H9 (cell line): ENCODE measurements around the gene EPAS1. TPM values are rescaled to one million over a fixed set of nuclear protein-coding genes. Genes with fewer than 3 reads are reported as not detected.

Experiments used
- DNase-seq: peaks from one replicate; pipeline ENCODE4 v3.0.0-alpha.2; 2017
- H2AFZ ChIP-seq: one replicate; pipeline ENCODE4 v1.6.1; 2013; ENCODE audit warnings: mild to moderate bottlenecking, low read length, control low read depth, moderate library complexity
- H2AK5ac ChIP-seq: 2 replicates; pipeline ENCODE4 v1.6.1; 2013; ENCODE audit warnings: low read length, control low read depth, mixed read lengths; ENCODE audit not compliant: insufficient read length
- H2BK120ac ChIP-seq: one replicate; pipeline ENCODE4 v1.6.1; 2013; ENCODE audit warnings: low read depth, mild to moderate bottlenecking, low read length, control low read depth, inconsistent platforms; ENCODE audit not compliant: poor library complexity, severe bottlenecking
- H2BK12ac ChIP-seq: 2 replicates; pipeline ENCODE4 v1.6.1; 2013; ENCODE audit warnings: low read length, control low read depth, mixed read lengths, low read depth; ENCODE audit not compliant: insufficient read length
- H2BK15ac ChIP-seq: 2 replicates; pipeline ENCODE4 v1.6.1; 2013; ENCODE audit warnings: low read depth, low read length, control low read depth
- H2BK20ac ChIP-seq: one replicate; pipeline ENCODE4 v1.6.1; 2013; ENCODE audit warnings: low read depth, mild to moderate bottlenecking, low read length, control low read depth, inconsistent platforms; ENCODE audit not compliant: poor library complexity, severe bottlenecking
- H2BK5ac ChIP-seq: 2 replicates; pipeline ENCODE4 v1.6.1; 2013; ENCODE audit warnings: low read length, control low read depth, mixed read lengths; ENCODE audit not compliant: insufficient read length
- H3K14ac ChIP-seq: 2 replicates; pipeline ENCODE4 v1.6.1; 2013; ENCODE audit warnings: low read length, control low read depth; ENCODE audit not compliant: insufficient read depth
- H3K18ac ChIP-seq: 2 replicates; pipeline ENCODE4 v1.6.1; 2013; ENCODE audit warnings: low read depth, mild to moderate bottlenecking, mixed read lengths, low read length, control low read depth; ENCODE audit not compliant: insufficient read length
- H3K23ac ChIP-seq: 2 replicates; pipeline ENCODE4 v1.6.1; 2013; ENCODE audit warnings: low read length, control low read depth, mixed read lengths, low read depth; ENCODE audit not compliant: insufficient read length
- H3K23me2 ChIP-seq: 2 replicates; pipeline ENCODE4 v1.6.1; 2013; ENCODE audit warnings: low read depth, mild to moderate bottlenecking, mixed read lengths, low read length, control low read depth; ENCODE audit not compliant: insufficient read length, poor library complexity, severe bottlenecking
- H3K27ac ChIP-seq: 2 replicates; pipeline ENCODE4 v1.5.1; 2013; ENCODE audit warnings: low read length, control low read depth, mixed read lengths, low read depth; ENCODE audit not compliant: insufficient read length
- H3K27me3 ChIP-seq: 2 replicates; pipeline ENCODE4 v1.6.1; 2013; ENCODE audit warnings: low read length, control low read depth, inconsistent platforms; ENCODE audit not compliant: insufficient read depth
- H3K4ac ChIP-seq: 2 replicates; pipeline ENCODE4 v1.6.1; 2013; ENCODE audit warnings: low read depth, mild to moderate bottlenecking, control low read depth, inconsistent platforms, low read length, moderate library complexity
- H3K4me1 ChIP-seq: 2 replicates; pipeline ENCODE4 v1.6.1; 2013; ENCODE audit warnings: low read length, control low read depth, inconsistent platforms; ENCODE audit not compliant: insufficient read depth
- H3K4me2 ChIP-seq: 2 replicates; pipeline ENCODE4 v1.6.1; 2013; ENCODE audit warnings: low read length, control low read depth, mixed read lengths; ENCODE audit not compliant: insufficient read length, insufficient read depth
- H3K56ac ChIP-seq: 2 replicates; pipeline ENCODE4 v1.6.1; 2013; ENCODE audit warnings: low read depth, mild to moderate bottlenecking, mixed read lengths, low read length, control low read depth; ENCODE audit not compliant: insufficient read length
- H3K79me1 ChIP-seq: 2 replicates; pipeline ENCODE4 v1.6.1; 2013; ENCODE audit warnings: low read depth, mild to moderate bottlenecking, moderate library complexity, low read length, control low read depth, inconsistent platforms; ENCODE audit not compliant: insufficient read depth, poor library complexity, severe bottlenecking
- H3K79me2 ChIP-seq: 2 replicates; pipeline ENCODE4 v1.6.1; 2013; ENCODE audit warnings: low read length, control low read depth, inconsistent platforms; ENCODE audit not compliant: insufficient read depth
- H3K9ac ChIP-seq: 2 replicates; pipeline ENCODE4 v1.6.1; 2013; ENCODE audit warnings: low read length, control low read depth, mixed read lengths; ENCODE audit not compliant: insufficient read length; ENCODE audit errors: extremely low read depth
- H3K9me3 ChIP-seq: one replicate; pipeline ENCODE4 v1.6.1; 2013; ENCODE audit warnings: low read depth, low read length, inconsistent platforms; ENCODE audit not compliant: control insufficient read depth
- H3T11ph ChIP-seq: one replicate; pipeline ENCODE4 v1.6.1; 2013; ENCODE audit warnings: mild to moderate bottlenecking, low read length, control low read depth, inconsistent platforms
- H4K20me1 ChIP-seq: one replicate; pipeline ENCODE4 v1.6.1; 2013; ENCODE audit not compliant: control insufficient read depth, insufficient read length, insufficient read depth
- H4K5ac ChIP-seq: 2 replicates; pipeline ENCODE4 v1.6.1; 2013; ENCODE audit warnings: low read depth, mild to moderate bottlenecking, mixed read lengths, low read length, control low read depth; ENCODE audit not compliant: insufficient read length
- H4K8ac ChIP-seq: replicated peaks from 2 replicates; pipeline ENCODE4 v1.6.1; 2013; ENCODE audit warnings: low read length, control low read depth, mixed read lengths, low read depth; ENCODE audit not compliant: insufficient read length
- H4K91ac ChIP-seq: 2 replicates; pipeline ENCODE4 v1.6.1; 2013; ENCODE audit warnings: low read depth, mild to moderate bottlenecking, moderate library complexity, mixed read lengths, low read length, control low read depth; ENCODE audit not compliant: insufficient read length
- H3K27ac Mint-ChIP-seq, 3 experiments: 2 replicates in 2 of 3; 3 replicates in 1 of 3; pipeline ENCODE4 v1.8.0; 2020 to 2021; ENCODE audit warnings: mixed read lengths in 3 of 3, mild to moderate bottlenecking in 1 of 3, moderate library complexity in 1 of 3
- H3K27me3 Mint-ChIP-seq: 2 replicates; pipeline ENCODE4 v1.8.0; 2021; ENCODE audit warnings: low read depth, mild to moderate bottlenecking, moderate library complexity, mixed read lengths
- H3K36me3 Mint-ChIP-seq, 3 experiments: 2 replicates in 2 of 3; 3 replicates in 1 of 3; pipeline ENCODE4 v1.8.0; 2020 to 2021; ENCODE audit warnings: low read depth in 3 of 3, mixed read lengths in 3 of 3; ENCODE audit not compliant: insufficient read depth in 1 of 3
- H3K4me1 Mint-ChIP-seq, 2 experiments: 2 replicates each; pipeline ENCODE4 v1.8.0; 2020; ENCODE audit warnings: mixed read lengths in 2 of 2
- H3K4me3 Mint-ChIP-seq, 2 experiments: 2 replicates in 1 of 2; 3 replicates in 1 of 2; pipeline ENCODE4 v1.8.0; 2020 to 2021; ENCODE audit warnings: mild to moderate bottlenecking in 2 of 2, mixed read lengths in 2 of 2, moderate library complexity in 1 of 2
- H3K9me3 Mint-ChIP-seq, 2 experiments: 2 replicates in 1 of 2; 3 replicates in 1 of 2; pipeline ENCODE4 v1.8.0; 2020; ENCODE audit warnings: mild to moderate bottlenecking in 2 of 2, mixed read lengths in 2 of 2, moderate library complexity in 1 of 2
- WGBS: extraction: QIAGEN DNeasy Blood & Tissue Kit; methylation state at CpG from one replicate; pipeline ENCODE4 v1.1.7; 2013; ENCODE audit warnings: missing lambda C conversion rate, low lambda C conversion rate, mixed read lengths; ENCODE audit not compliant: insufficient read length; ENCODE audit errors: extremely low coverage; 5-methylcytosine and 5-hydroxymethylcytosine counted together
- total RNA-seq: library from RNA; stranded (reverse); gene quantifications from 2 replicates; pipeline ENCODE4 v1.2.1, GENCODE V29; 2021
- TF ChIP-seq, protein P1 (sequence below): fragments of 200-600 bp; sonication (generic); conservative IDR thresholded peaks from 3 replicates; pipeline ENCODE4 v1.8.0; 2021; ENCODE audit warnings: antibody characterized with exemption, mild to moderate bottlenecking

EPAS1 gene
- total RNA-seq, 1 experiment from 2014 or later, result 1.1 TPM

DNA sequence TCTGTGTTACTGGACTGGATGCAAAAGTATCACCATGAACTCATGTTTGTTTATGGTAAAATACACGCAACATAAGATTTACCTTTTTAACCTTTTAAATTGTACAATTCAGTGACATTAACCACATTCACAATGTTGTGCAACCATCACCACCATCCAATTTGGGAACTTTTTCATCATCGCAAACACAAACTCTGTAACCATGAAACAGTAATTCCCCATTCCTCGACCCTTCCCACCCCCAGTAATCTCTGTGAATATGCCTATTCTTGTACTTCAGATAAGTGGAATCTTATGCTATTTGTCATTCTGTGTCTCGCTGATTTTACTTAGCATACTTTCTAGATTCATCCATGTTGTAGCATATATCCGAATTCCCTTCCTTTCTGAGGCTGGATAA, 31.1 kb upstream of the EPAS1 start:
- H2BK15ac ChIP-seq, result no peak overlapping the region
- H3K23ac ChIP-seq, result no peak overlapping the region
- no peak overlapping the region for H2AK5ac ChIP-seq
- WGBS, result no CpG with 5 or more reads among the region's 5 CpGs
- DNase-seq, result no peak
- H2BK120ac ChIP-seq, result no peak overlapping the region
- H3K56ac ChIP-seq, result no peak overlapping the region
- Mint-ChIP-seq H3K27me3 (peaks cover 6% of the 10 kb centered on the region), H3K36me3 (no peaks in the 10 kb centered on the region), H3K4me3 (no peak overlapping the region), H3K27ac (no peak overlapping the region), H3K4me1 (peaks cover 18% of the 10 kb centered on the region in 2 experiments), H3K9me3 (no peaks in the 10 kb centered on the region)
- H4K91ac ChIP-seq, result no peak overlapping the region
- H4K8ac ChIP-seq, result no peak overlapping the region
- H3K18ac ChIP-seq, result no peak overlapping the region
- H3K79me1 ChIP-seq, result no peaks in the 10 kb centered on the region
- H2BK20ac ChIP-seq, result no peak overlapping the region
- H2BK12ac ChIP-seq, result no peak overlapping the region
- H4K20me1 ChIP-seq, result no peaks in the 10 kb centered on the region
- no peaks in the 10 kb centered on the region for H3K9me3 ChIP-seq
- no peaks in the 10 kb centered on the region for H3K27me3 ChIP-seq
- no peak overlapping the region for H3K9ac ChIP-seq
- TF ChIP-seq, protein P1, sequence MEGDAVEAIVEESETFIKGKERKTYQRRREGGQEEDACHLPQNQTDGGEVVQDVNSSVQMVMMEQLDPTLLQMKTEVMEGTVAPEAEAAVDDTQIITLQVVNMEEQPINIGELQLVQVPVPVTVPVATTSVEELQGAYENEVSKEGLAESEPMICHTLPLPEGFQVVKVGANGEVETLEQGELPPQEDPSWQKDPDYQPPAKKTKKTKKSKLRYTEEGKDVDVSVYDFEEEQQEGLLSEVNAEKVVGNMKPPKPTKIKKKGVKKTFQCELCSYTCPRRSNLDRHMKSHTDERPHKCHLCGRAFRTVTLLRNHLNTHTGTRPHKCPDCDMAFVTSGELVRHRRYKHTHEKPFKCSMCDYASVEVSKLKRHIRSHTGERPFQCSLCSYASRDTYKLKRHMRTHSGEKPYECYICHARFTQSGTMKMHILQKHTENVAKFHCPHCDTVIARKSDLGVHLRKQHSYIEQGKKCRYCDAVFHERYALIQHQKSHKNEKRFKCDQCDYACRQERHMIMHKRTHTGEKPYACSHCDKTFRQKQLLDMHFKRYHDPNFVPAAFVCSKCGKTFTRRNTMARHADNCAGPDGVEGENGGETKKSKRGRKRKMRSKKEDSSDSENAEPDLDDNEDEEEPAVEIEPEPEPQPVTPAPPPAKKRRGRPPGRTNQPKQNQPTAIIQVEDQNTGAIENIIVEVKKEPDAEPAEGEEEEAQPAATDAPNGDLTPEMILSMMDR, result no peak
- H4K5ac ChIP-seq, result no peak overlapping the region
- no peaks in the 10 kb centered on the region for H3K79me2 ChIP-seq
- no peaks in the 10 kb centered on the region; the same call in 1 of the 2 replicates for H3K4me1 ChIP-seq
- no peak overlapping the region for H2AFZ ChIP-seq
- H2BK5ac ChIP-seq, result no peak overlapping the region
- H3K4ac ChIP-seq, result no peak overlapping the region
- H3T11ph ChIP-seq, result no peak overlapping the region
- no peak overlapping the region for H3K4me2 ChIP-seq
- H3K23me2 ChIP-seq, result no peaks in the 10 kb centered on the region
- H3K27ac ChIP-seq, result no peak overlapping the region
- no peak overlapping the region for H3K14ac ChIP-seq
